ENCODE results near the gene PLXNB2.

- TF ChIP-seq CTCF (conservative IDR thresholded peaks at IDR 0.05) (no peak), EZH2 (IDR thresholded peaks at IDR 0.05; ENCODE audit: low read depth) (no peak)
These were observed 12.7 kb upstream of the PLXNB2 start for GRCh38 chr22:50320116-50320515.
